Measurements from ENCODE around the gene ERVFRD-1. TPM values are rescaled to one million over a fixed set of nuclear protein-coding genes. Genes with fewer than 3 reads are reported as not detected.

ERVFRD-1 gene
- total and polyA plus RNA-seq, 2 of the 13 experiments (the other 11 are each of a cell fraction or from before 2014, with no cell fraction given): not detected

DNA sequence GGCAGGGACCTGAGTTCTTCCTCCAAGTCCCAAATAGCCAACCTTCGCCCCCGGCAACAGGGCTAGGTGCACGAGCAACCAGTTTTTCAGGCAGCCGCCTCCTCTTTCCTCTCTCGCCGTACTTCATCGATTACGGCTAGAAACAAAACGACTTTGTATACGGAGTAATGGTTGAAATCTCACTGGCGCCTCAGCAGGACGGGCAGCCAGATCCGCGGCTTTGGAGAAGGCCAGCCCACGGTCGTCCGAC, 18.2 kb downstream of the ERVFRD-1 start (continued):
- TF ChIP-seq HMGXB4 (CRISPR knock-in tag; IDR thresholded peaks at IDR 0.05; ENCODE audit: borderline replicate concordance in 1 of 2, low read depth in 1 of 2) (no peak), HNRNPLL (IDR thresholded peaks at IDR 0.05; ENCODE audit: low read depth, low read length, poor library complexity, severe bottlenecking) (no peak), MAFK (conservative IDR thresholded peaks at IDR 0.05 in 1 of 2, IDR thresholded peaks at IDR 0.05 in 1 of 2; ENCODE audit: low read length in 2 of 2) (no peak), RXRB (CRISPR knock-in tag; IDR thresholded peaks at IDR 0.05; ENCODE audit: borderline replicate concordance) (peak; percentile 24; the same call in 1 of the 2 replicates), CCDC6 (CRISPR knock-in tag; IDR thresholded peaks at IDR 0.05) (no peak; the same call in 1 of the 2 replicates), CC2D1A (CRISPR knock-in tag; IDR thresholded peaks at IDR 0.05) (0 out of 2 replicates have a peak, but pooled peaks have one; percentile 2), ATF3 (CRISPR knock-in tag; IDR thresholded peaks at IDR 0.05) (no peak), ZNF552 (CRISPR knock-in tag; IDR thresholded peaks at IDR 0.05; ENCODE audit: borderline replicate concordance) (0 out of 2 replicates have a peak, but pooled peaks have one; percentile 15), ZZZ3 (CRISPR knock-in tag; IDR thresholded peaks at IDR 0.05; ENCODE audit: borderline replicate concordance) (no peak), ZNF597 (CRISPR knock-in tag; IDR thresholded peaks at IDR 0.05) (no peak), SUZ12 (IDR thresholded peaks at IDR 0.05; ENCODE audit: low read depth, low read length) (no peak), PPARG (CRISPR knock-in tag; conservative IDR thresholded peaks at IDR 0.05) (no peak; the same call in 1 of the 2 replicates), FOXP1 (IDR thresholded peaks at IDR 0.05) (no peak), FOXP1 (CRISPR knock-in tag; IDR thresholded peaks at IDR 0.05) (no peak), JARID2 (CRISPR knock-in tag; IDR thresholded peaks at IDR 0.05; ENCODE audit: insufficient replicate concordance) (no peak)
- TF ChIP-seq, protein P1, sequence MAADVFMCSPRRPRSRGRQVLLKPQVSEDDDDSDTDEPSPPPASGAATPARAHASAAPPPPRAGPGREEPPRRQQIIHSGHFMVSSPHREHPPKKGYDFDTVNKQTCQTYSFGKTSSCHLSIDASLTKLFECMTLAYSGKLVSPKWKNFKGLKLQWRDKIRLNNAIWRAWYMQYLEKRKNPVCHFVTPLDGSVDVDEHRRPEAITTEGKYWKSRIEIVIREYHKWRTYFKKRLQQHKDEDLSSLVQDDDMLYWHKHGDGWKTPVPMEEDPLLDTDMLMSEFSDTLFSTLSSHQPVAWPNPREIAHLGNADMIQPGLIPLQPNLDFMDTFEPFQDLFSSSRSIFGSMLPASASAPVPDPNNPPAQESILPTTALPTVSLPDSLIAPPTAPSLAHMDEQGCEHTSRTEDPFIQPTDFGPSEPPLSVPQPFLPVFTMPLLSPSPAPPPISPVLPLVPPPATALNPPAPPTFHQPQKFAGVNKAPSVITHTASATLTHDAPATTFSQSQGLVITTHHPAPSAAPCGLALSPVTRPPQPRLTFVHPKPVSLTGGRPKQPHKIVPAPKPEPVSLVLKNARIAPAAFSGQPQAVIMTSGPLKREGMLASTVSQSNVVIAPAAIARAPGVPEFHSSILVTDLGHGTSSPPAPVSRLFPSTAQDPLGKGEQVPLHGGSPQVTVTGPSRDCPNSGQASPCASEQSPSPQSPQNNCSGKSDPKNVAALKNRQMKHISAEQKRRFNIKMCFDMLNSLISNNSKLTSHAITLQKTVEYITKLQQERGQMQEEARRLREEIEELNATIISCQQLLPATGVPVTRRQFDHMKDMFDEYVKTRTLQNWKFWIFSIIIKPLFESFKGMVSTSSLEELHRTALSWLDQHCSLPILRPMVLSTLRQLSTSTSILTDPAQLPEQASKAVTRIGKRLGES (CRISPR knock-in tag; IDR thresholded peaks at IDR 0.05; ENCODE audit: borderline replicate concordance): 0 out of 2 replicates have a peak, but pooled peaks have one; percentile 68
- TF ChIP-seq, protein P2, sequence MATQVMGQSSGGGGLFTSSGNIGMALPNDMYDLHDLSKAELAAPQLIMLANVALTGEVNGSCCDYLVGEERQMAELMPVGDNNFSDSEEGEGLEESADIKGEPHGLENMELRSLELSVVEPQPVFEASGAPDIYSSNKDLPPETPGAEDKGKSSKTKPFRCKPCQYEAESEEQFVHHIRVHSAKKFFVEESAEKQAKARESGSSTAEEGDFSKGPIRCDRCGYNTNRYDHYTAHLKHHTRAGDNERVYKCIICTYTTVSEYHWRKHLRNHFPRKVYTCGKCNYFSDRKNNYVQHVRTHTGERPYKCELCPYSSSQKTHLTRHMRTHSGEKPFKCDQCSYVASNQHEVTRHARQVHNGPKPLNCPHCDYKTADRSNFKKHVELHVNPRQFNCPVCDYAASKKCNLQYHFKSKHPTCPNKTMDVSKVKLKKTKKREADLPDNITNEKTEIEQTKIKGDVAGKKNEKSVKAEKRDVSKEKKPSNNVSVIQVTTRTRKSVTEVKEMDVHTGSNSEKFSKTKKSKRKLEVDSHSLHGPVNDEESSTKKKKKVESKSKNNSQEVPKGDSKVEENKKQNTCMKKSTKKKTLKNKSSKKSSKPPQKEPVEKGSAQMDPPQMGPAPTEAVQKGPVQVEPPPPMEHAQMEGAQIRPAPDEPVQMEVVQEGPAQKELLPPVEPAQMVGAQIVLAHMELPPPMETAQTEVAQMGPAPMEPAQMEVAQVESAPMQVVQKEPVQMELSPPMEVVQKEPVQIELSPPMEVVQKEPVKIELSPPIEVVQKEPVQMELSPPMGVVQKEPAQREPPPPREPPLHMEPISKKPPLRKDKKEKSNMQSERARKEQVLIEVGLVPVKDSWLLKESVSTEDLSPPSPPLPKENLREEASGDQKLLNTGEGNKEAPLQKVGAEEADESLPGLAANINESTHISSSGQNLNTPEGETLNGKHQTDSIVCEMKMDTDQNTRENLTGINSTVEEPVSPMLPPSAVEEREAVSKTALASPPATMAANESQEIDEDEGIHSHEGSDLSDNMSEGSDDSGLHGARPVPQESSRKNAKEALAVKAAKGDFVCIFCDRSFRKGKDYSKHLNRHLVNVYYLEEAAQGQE (IDR thresholded peaks at IDR 0.05; ENCODE audit: borderline replicate concordance in 1 of 2, low read depth in 1 of 2, low read length in 2 of 2): no peak
- TF ChIP-seq, protein P3, sequence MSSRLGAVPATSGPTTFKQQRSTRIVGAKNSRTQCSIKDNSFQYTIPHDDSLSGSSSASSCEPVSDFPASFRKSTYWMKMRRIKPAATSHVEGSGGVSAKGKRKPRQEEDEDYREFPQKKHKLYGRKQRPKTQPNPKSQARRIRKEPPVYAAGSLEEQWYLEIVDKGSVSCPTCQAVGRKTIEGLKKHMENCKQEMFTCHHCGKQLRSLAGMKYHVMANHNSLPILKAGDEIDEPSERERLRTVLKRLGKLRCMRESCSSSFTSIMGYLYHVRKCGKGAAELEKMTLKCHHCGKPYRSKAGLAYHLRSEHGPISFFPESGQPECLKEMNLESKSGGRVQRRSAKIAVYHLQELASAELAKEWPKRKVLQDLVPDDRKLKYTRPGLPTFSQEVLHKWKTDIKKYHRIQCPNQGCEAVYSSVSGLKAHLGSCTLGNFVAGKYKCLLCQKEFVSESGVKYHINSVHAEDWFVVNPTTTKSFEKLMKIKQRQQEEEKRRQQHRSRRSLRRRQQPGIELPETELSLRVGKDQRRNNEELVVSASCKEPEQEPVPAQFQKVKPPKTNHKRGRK (CRISPR knock-in tag; IDR thresholded peaks at IDR 0.05): 0 out of 2 replicates have a peak, but pooled peaks have one; percentile 9

Measured in HepG2 (cell line).